SU-DHL-6 (cell line): ENCODE data around the gene ABHD5.

Experiments
- EZH2phosphoT487 ChIP-seq: fragments of 200-600 bp; sonication (generic), shearing (Covaris generic); conservative IDR thresholded peaks from 2 replicates; pipeline ENCODE4 v1.6.1; 2018; ENCODE audit warnings: mild to moderate bottlenecking, antibody characterized with exemption, low read length, moderate library complexity, mixed read lengths
- TF ChIP-seq, protein P1 (sequence below): fragments of 200-600 bp; sonication (generic); IDR thresholded peaks from one replicate; pipeline ENCODE4 v1.5.1; 2017; ENCODE audit warnings: antibody characterized with exemption, mild to moderate bottlenecking, low read length, moderate library complexity; ENCODE audit not compliant: insufficient read depth, poor library complexity, severe bottlenecking

DNA sequence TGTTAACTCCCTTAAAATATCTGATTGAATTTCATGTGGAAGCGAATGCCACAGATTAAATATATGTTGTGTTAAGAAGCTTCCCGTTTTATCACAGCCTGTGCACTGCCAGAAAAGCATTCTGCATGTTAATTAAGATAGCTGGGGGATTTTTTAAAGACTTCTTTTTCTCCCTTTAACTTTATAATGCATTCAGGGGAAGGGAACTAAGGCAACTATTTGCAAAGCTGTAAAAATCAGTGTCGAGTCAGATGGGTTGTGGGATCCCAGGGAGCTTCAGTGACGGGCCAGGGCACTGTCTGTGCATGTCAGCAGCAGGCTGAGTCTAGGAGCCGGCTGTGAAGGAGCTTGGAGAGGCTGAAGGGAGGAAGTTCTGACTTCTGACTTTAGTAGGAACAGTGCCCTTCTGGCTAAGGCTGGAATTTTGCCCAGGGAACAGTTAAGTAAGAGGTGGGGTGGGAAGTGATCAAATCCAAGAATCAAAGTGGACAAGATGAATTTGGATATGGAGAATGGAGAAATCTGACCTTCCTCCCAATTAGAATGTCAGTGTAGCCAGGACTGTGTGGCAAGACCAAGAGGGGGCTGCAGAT is 77.7 kb downstream of the ABHD5 start:
- TF ChIP-seq, protein P1, sequence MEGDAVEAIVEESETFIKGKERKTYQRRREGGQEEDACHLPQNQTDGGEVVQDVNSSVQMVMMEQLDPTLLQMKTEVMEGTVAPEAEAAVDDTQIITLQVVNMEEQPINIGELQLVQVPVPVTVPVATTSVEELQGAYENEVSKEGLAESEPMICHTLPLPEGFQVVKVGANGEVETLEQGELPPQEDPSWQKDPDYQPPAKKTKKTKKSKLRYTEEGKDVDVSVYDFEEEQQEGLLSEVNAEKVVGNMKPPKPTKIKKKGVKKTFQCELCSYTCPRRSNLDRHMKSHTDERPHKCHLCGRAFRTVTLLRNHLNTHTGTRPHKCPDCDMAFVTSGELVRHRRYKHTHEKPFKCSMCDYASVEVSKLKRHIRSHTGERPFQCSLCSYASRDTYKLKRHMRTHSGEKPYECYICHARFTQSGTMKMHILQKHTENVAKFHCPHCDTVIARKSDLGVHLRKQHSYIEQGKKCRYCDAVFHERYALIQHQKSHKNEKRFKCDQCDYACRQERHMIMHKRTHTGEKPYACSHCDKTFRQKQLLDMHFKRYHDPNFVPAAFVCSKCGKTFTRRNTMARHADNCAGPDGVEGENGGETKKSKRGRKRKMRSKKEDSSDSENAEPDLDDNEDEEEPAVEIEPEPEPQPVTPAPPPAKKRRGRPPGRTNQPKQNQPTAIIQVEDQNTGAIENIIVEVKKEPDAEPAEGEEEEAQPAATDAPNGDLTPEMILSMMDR: no peak
- TF ChIP-seq EZH2phosphoT487: no peak
